ENCODE results near the gene SEC63.

DNA sequence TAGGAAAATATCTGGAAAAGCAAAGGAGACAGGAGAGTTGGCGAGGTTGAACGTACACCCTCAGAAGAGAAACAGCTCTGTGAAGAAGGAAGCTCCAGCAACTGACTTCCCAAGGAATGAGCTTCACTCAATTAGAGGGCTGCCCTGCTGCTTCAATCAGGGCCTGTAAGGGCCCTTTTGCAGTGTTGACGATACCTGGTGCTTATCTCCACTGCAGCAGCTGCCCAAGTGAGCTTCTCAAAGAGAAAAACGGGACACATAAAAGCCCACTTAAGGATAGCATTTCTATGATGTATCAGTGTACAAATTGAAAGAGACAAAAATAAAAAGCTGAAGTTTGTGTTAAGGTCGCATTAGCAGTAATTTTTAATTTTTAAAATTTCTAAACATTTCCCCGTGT lies 16.4 kb downstream of the SEC63 start:
- TF ChIP-seq, protein P1, sequence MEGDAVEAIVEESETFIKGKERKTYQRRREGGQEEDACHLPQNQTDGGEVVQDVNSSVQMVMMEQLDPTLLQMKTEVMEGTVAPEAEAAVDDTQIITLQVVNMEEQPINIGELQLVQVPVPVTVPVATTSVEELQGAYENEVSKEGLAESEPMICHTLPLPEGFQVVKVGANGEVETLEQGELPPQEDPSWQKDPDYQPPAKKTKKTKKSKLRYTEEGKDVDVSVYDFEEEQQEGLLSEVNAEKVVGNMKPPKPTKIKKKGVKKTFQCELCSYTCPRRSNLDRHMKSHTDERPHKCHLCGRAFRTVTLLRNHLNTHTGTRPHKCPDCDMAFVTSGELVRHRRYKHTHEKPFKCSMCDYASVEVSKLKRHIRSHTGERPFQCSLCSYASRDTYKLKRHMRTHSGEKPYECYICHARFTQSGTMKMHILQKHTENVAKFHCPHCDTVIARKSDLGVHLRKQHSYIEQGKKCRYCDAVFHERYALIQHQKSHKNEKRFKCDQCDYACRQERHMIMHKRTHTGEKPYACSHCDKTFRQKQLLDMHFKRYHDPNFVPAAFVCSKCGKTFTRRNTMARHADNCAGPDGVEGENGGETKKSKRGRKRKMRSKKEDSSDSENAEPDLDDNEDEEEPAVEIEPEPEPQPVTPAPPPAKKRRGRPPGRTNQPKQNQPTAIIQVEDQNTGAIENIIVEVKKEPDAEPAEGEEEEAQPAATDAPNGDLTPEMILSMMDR (IDR thresholded peaks at IDR 0.05; ENCODE audit: low read depth, low read length) = no peak
- no peak for TF ChIP-seq EZH2phosphoT487 (IDR thresholded peaks at IDR 0.05; ENCODE audit: low read depth)

Measured in OCI-LY3 (cell line).